ENCODE measurements around the gene APBB3.

Gene APBB3

DNA sequence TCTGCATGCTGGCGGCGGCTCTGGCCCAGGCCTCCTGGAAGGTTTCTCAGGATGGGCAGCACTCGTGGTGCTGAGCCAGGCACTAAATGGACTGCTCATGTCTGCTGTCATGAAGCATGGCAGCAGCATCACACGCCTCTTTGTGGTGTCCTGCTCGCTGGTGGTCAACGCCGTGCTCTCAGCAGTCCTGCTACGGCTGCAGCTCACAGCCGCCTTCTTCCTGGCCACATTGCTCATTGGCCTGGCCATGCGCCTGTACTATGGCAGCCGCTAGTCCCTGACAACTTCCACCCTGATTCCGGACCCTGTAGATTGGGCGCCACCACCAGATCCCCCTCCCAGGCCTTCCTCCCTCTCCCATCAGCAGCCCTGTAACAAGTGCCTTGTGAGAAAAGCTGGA, 3.5 kb upstream of the APBB3 start:
- H3K27me3 ChIP-seq (ENCODE audit: insufficient read depth, low read depth, severe bottlenecking), result no peaks in the 10 kb centered on the region
- H3K36me3 ChIP-seq, result peaks cover 25% of the 10 kb centered on the region
- TF ChIP-seq, protein P1, sequence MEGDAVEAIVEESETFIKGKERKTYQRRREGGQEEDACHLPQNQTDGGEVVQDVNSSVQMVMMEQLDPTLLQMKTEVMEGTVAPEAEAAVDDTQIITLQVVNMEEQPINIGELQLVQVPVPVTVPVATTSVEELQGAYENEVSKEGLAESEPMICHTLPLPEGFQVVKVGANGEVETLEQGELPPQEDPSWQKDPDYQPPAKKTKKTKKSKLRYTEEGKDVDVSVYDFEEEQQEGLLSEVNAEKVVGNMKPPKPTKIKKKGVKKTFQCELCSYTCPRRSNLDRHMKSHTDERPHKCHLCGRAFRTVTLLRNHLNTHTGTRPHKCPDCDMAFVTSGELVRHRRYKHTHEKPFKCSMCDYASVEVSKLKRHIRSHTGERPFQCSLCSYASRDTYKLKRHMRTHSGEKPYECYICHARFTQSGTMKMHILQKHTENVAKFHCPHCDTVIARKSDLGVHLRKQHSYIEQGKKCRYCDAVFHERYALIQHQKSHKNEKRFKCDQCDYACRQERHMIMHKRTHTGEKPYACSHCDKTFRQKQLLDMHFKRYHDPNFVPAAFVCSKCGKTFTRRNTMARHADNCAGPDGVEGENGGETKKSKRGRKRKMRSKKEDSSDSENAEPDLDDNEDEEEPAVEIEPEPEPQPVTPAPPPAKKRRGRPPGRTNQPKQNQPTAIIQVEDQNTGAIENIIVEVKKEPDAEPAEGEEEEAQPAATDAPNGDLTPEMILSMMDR (IDR thresholded peaks at IDR 0.05; ENCODE audit: low read depth, low read length), result no peak
- no peak for DNase-seq
- H3K27ac ChIP-seq, result no peak overlapping the region
- no peak overlapping the region for H3K4me3 ChIP-seq (ENCODE audit: low read depth, low read length)
- H3K9me3 ChIP-seq (ENCODE audit: severe bottlenecking), result no peaks in the 10 kb centered on the region

GRCh38 chr5:140567136-140567818, 2.9 kb upstream of the APBB3 start:
- H3K27me3 ChIP-seq (ENCODE audit: insufficient read depth, low read depth, severe bottlenecking), result no peaks in the 10 kb centered on the region
- DNase-seq, result no peak
- TF ChIP-seq, protein P1 (IDR thresholded peaks at IDR 0.05; ENCODE audit: low read depth, low read length), result no peak
- no peak overlapping the region for H3K27ac ChIP-seq
- no peaks in the 10 kb centered on the region for H3K9me3 ChIP-seq (ENCODE audit: severe bottlenecking)
- H3K36me3 ChIP-seq, result peaks cover 29% of the 10 kb centered on the region
- H3K4me3 ChIP-seq (ENCODE audit: low read depth, low read length), result no peak overlapping the region

- Histone ChIP-seq H3K4me3 (ENCODE audit: low read depth, low read length) (no peak overlapping the region), H3K36me3 (peaks cover 29% of the 10 kb centered on the region), H3K27me3 (ENCODE audit: insufficient read depth, low read depth, severe bottlenecking) (no peaks in the 10 kb centered on the region), H3K9me3 (ENCODE audit: severe bottlenecking) (no peaks in the 10 kb centered on the region), H3K27ac (no peak overlapping the region)
- TF ChIP-seq, protein P1 (IDR thresholded peaks at IDR 0.05; ENCODE audit: low read depth, low read length), result no peak
- DNase-seq, result no peak
Measured at GRCh38 chr5:140566665-140567064, 2.3 kb upstream of the APBB3 start.

DNA sequence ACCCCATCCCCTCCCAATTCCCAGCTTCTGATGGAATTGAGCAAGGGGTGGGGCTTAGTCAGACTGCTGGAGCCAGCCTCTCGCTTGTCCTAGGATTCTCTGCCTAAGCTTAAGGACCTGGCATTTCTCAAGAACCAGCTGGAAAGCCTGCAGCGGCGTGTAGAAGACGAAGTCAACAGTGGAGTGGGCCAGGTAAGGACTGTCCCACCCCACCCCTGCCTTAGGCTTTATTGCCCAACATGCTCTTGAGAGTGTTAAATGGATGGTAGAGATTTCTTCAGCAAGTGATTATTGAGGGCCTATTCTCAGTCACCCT, 1.3 kb upstream of the APBB3 start:
- Histone ChIP-seq H3K9me3 (ENCODE audit: severe bottlenecking) (no peaks in the 10 kb centered on the region), H3K27me3 (ENCODE audit: insufficient read depth, low read depth, severe bottlenecking) (no peaks in the 10 kb centered on the region), H3K27ac (no peak overlapping the region), H3K4me3 (ENCODE audit: low read depth, low read length) (peak overlapping the region; percentile 89; the same call in 1 of the 2 replicates), H3K36me3 (peaks cover 29% of the 10 kb centered on the region)
- TF ChIP-seq, protein P1 (IDR thresholded peaks at IDR 0.05; ENCODE audit: low read depth, low read length), result no peak
- no peak for DNase-seq

- H3K27me3 ChIP-seq (ENCODE audit: insufficient read depth, low read depth, severe bottlenecking), result no peaks in the 10 kb centered on the region
- H3K9me3 ChIP-seq (ENCODE audit: severe bottlenecking), result no peaks in the 10 kb centered on the region
- DNase-seq, result no peak
- TF ChIP-seq, protein P1 (IDR thresholded peaks at IDR 0.05; ENCODE audit: low read depth, low read length), result no peak
- peaks cover 32% of the 10 kb centered on the region for H3K36me3 ChIP-seq
- H3K4me3 ChIP-seq (ENCODE audit: low read depth, low read length), result peak overlapping the region; percentile 89
- H3K27ac ChIP-seq, result peak overlapping the region; percentile 93
Measured at GRCh38 chr5:140565024-140565779, 804 bp upstream of the APBB3 start.
